HG03097 (cell line): Measurements from ENCODE around the gene ABHD12.
"Not testable (repeated sequence)": the region's sequence is repeated elsewhere in the genome, so short reads cannot be mapped to it uniquely, and the experiment has no call there.

Experiments
- ATAC-seq: cut with Tn5 transposase; IDR thresholded peaks from one replicate; pipeline ENCODE4 v1.9.1; 2021; ENCODE audit not compliant: unreplicated experiment, low FRiP score

The ABHD12 gene

DNA sequence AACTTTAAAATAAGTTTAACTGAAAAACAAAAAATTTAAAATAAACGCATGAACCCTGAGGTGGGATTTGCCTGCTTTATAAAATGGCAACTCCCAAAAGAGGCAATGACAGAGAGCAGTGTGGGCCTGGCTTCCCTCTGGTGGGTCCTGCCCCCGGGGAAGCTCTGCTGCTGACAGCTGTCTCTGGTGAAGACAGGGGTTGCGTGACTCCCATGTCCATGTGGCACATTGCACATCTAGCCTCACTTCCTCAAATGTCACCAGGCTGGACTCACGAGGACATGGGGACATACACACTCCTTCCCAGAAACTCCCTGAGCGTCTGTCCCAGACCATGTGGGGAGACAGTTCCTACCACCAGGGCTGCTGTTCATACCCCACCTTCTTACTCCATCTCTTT is 66.2 kb downstream of the ABHD12 start:
- ATAC-seq: no peak

DNA sequence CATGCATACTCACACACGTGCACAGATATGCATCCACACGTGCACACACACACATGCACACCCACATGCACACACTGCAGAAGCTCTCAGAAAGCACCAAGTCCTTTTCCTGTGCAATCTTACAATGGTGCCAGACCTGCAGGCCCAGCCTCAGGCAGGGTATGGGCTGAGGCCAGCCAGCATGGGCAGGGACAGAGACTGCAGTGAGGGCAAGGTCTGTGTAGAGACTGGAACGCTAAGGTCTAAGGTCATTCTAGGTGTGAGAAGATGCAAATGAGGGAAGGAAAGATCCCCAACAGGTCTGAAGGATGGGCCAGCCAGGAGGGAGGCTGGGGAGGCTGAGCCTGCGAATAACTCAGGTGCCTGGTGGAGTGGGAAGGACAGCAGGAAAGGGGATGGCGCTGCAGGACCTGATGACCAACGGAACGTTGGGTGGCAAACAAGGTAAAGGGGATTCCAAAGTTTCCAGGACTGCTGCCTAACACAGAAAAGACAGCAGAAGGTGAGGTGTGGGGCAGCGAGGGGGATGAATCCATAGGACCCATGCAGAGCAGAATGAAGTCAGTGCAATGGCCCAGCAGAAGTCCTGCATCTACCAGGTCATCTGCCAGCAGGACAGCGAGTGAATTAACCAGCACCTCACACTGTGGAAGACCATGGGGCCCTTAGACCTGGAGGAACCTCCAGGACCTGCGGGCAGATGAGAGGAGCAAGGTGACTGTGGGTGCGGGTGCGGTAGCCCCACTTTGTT is 67.0 kb downstream of the ABHD12 start:
- no peak for ATAC-seq

DNA sequence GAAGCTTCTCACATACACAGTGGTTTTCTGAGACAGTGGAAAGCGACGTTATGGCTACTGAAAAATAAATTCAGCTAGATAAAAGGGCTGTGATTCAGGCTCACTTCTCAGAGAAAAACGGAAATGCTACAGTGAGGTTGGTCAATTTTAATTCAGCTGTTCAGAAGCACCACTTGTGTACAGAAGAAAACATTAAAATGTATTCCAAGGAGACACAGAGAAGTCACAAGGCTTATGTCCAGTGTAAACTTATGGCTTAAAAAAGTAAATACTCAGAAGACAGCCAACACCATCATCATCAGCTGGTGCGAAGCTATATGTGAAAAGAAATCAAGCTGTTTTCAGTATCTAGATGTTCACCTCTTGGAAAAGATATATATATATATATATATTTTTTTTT is 68.6 kb downstream of the ABHD12 start:
- ATAC-seq: no peak

DNA sequence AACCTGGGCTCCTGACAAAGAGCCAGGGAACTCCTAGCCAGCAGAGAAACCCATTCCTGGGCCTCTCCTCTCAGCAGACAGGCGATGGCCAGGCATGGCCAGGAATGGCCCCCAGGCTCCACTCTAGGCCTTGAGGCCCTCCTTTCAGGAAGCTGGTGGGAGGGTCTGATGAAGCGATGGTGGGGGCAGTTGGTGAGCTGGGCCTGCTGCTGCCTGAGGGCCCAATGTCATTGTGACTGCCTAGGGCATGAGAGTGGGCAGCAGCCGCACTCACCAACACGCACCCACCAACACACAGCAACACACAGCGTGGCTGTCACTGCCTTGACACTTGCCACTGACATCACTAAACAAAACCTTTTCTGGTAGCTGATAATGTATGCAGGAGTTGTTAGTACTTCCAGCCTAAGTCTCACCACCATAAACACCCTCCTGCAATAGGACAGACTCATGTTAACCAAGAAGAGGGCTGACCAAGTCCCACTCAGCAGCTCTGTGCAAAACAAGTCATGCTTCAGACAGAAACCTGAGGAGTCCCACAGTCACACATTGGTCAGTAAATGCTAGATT is 69.3 kb downstream of the ABHD12 start:
- ATAC-seq: no peak

DNA sequence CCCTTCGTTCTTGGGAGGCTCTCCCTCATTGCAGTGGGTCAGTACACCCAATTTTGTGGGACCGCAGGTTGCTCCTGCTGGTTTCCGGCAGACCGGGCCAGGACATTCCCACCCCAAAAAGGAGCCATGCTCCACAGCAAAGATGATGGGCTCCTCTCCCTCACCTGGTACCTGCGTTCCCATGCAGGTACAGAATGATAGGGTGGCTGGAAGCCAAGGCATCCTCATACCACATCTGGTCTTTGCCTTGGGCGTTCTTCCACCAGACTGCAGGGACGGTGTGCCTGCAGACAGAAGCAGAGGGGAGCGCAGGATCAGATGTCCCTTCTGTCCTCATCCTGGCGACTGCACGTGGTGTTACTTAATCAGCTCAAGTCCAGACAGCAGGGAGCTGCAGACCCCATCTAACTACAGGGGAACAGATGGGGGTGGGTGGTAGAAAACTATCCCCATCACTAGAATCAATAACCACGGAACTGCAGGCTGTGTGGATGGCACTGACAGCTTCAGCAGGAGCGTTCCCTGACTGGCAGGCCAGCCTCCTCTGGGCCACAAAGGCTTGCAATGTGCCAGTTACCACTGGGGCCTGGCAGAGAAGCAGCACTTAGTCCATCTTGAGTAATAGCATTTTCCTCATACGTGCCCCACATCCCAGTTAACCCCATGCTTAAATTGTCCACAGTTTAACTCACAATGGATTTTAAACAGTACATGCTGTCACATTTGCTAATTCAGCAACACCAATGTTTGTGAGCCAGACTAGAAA is 70.4 kb downstream of the ABHD12 start:
- ATAC-seq: no peak

DNA sequence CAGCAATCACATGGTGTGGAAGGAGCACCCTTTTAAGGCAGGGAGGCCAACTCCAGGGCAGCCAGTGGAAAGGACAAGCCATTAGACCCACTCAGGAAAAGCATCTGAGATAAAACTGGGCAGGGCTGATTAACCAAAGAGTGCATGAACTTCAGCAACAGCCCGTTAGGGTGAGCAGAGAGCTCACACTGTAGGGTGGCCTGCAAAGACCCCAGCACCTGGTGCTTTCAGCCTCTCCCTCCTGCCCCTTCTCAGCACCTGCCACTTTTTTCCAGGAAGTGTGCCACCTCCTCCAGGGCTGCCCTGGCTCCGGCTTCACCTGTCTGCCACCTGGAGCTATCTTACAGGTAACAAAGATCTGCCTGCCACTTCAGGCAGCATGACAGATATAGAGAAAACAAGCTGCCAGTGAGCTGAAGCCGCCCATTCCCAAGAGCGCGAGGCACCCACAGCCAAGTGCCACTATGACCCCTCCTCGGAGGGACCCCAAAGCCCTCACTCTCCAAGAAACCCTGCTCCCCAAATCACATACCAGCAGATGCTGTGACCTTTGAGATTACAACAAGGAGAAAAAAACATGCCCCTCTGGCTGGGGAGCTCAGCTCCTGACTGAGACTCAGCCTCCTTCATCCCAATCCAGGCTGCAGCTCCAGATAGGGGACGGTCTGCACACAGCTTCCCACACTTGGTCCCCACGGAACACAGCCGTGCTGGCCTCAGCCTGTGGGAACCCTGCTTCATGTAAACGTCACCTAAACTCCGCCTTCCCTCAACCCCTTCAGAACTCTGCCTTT is 71.2 kb downstream of the ABHD12 start:
- no peak for ATAC-seq

DNA sequence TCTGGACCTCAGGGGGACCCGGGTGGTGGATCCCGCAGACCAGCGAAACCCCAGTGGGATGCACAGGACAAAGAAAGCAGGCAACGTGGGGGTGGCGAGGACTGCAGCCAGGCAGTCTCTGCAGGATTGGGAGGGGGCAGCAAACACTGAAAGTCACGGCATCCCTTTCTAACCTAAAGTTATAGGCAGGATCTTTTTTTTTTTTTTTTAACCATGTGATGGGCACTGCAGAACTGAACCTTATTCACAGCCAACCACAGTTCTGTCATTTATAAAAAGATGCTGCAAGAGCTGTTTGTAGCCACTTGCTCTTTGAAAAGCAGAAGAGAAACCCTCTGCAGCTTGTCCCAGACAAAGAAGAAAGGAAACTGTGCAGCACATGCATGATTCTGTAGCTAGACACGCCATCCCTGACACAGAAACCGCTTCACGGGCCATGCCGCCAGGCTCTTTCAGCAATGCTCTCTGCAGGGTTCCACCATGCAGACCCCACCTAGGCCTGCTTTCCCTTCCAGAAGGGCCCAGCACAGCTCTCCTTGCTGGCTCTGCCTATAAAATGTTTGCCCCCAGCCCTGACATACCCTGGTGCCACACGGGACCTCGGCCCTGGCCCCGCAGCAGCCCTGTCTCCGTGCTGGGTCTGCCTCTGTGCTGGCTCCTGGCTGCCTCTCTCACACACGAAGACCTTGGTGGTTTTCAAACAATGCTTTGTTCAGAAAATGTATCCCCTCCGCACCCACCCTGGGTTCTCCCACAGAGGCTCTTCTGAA is 72.0 kb downstream of the ABHD12 start:
- ATAC-seq: peak; percentile 84

DNA sequence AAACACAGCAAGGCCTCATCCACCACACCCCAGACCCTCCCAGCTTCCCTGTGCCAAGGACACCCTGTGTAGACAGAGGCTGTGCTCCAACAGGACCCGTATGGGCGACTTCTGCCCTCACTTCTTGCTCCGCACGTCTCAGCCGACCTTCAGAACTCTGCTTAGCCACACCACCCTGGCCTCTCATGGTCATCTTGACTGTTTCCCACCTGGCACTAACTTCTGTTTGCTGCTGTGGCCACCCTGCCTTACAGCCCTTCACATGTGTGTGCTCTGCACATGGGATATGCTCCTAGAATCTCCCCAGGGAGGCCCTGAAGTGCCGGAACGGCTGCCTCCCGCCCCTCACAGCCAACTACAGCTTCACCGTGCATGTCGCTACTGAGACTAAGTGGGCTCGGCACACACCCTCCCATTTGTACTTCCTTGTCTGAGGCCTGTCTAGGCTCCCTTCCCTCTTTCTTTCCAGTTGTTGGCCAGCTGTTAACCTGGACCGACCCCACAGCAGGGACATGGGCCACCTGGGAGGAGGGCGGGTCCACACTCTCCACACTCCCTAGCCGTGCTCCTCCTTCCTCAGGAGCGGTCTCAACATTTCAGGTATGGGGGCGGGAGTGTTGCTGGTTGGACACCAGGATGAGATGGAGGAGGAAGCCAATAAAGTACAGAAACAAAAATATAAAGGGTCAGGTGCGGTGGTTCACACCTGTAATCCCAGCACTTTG is 73.1 kb downstream of the ABHD12 start:
- no peak for ATAC-seq

DNA sequence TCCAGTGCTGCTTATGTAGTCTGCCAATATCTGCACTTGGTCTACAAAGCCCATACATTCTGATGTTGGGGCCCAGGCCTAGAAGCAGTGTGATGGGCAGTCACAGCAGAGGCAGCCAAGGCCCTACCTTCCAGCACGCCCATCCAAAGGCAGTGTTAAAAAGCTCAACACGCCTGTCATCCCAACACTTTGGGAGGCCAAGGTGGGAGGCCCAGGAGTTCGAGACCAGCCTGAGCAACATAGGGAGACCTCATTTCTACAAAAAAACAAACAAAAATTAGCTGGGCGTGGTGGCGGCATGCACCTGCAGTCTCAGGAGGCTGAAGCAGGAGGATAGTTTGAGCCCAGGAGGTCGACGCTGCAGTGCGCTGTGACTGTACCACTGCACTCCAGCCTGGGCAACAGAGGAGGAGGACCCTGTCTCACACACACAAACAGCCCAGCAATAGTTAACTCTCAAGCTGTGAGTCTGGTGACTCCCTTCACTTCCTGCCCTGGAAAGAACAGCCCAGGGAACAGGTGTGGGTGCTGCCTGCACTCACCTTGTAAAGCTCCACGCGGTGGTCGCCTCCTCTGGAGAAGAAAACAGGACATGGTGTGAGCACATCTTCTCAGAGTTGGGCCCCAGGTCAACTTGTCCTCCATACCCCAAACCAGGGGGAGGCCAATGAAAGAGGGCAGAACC is 74.0 kb downstream of the ABHD12 start:
- ATAC-seq: no peak

DNA sequence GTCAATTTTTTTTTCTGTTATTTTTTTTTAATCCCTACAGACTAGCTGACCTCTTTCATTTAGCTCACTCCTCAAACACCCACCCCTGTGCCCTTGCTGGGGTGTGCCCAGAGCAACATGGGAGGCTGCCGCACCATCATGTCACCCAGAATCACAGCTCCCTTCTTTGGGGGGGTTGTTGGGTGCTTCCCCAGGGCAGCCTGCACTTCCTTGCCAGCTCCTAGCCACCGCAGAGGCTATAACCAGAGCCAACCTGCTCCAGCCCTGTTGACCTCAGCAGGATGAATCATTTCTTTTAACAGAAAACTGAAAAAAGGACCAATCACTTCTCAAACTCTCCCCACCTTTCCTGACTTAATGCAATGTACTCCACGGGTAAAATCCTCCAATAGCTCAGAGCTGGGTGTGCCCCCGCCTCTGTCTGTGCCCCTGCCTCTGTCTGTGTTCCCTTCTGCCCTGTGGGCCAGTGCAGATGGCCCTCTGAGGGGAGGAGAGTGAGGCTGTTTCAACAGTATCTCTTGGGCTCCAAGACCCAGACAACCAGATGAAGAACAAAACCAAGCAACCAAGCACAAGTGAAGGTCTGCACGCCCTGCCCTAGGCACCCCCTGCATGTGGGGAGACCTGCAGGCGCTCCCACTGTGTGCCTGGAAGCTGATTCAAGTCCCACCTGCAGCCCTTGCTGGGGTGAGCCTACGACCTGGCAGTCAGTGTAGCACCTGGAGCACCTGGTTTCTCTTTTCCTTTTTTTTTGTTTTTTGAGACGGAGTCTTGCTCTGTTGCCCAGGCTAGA is 75.0 kb downstream of the ABHD12 start:
- ATAC-seq: no peak

DNA sequence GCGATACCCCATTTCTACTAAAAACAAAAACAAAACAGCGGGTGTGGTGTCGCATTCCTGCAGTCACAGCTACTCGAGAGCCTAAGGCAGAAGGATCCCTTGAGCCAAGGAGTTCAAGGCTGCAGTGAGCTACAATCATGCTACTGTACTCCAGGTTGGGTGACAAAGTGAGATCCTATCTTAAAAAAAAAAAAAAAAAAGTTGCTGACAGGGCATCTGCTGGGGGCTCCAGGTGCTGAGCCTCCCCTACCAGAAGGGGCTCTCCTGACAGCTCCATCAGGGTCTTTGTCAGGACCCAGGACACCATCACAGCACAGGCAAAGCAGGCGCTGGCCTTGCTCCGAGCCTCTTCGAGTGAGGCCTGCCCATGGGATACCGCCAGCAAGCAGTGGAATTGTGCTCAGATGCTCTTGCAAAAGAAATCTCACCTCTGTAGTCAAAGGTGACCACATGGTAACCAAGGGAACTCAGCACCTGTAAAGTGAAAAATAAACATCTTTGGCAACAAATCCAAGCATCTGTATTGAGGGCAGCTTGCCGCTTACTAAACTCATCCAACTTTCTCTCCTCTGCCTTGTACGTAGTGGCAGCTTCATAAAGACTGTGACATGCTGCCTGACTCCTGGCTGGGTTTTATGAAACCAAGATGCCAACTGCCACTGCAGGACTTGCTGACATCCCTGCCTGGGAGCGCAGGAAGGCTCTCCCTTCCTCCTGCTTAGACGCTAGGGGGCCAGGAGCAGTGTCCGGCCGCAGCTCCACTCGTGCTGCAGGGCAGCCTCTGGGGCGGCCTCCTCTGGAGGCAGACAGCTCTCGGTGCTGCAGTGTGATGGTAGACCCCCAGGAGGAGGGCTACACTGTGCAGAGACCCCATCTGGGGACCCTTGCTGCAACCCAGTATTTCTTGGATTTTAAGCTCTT is 75.9 kb downstream of the ABHD12 start:
- ATAC-seq: no peak

DNA sequence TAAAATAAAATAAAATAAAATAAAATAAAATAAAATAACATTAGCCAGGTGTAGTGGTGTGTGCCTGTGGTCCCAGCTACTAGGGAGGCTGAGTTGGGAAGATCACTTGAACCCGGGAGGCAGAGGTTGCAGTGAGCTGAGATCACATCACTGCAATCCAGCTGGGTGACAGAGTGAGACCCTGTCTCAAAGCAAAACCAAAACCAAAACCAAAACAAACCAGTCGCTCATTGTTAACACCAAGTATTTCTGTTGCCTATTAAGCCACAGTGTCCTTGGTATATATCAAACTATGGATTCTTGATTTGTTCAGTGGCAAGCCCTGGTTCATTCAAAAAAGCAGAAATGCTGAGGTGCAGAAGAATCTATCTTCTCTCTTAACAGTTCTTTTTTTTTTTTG is 77.0 kb downstream of the ABHD12 start:
- no peak for ATAC-seq

DNA sequence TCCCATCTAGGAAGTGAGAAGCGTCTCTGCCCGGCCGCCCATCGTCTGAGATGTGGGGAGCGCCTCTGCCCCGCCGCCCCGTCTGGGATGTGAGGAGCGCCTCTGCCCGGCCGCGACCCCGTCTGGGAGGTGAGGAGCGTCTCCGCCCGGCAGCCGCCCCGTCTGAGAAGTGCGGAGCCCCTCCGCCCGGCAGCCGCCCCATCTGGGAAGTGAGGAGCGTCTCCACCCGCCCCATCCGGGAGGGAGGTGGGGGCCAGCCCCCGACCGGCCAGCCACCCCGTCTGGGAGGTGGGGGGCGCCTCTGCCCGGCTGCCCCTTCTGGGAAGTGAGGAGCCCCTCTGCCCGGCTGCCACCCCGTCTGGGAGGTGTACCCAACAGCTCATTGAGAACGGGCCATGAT is 77.9 kb downstream of the ABHD12 start:
- not testable (repeated sequence) for ATAC-seq

DNA sequence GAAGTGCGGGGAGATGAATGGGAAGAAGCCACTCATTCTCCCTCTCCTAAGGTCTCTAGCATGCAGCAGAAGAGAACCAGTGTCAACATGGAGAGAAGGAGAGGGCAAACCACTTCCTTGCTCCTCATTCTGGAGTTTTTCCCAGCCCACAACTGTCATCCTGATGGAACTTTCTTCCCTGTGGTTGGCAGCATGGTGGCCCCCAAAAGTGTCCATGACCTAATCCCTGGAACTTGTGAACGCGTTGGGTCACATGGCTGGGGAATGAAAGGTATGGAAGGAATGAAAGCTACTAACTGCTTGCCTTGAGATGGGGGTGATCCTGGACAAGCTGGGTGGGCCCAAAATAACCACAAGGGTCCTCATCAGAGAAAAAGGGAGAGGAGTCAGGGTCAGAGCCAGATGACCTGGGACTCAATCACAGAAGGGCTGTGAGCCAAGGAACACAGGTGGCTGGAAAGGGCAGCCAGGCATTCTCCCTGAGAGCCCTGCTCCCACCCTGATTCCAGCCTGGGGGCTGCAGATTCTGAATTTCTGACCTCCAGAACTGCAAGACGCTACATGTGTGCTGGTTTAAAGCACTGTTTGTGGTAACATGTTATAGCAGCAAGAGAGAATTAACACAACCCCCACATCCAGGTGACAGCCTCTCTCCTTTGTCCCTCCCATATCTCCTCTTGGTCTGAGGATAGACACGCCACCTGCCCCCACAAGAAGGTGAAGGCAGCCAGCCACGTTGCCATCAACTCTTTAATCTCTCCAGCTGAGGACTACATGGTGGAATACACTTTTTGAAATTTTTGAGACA is 79.5 kb downstream of the ABHD12 start:
- ATAC-seq: no peak

DNA sequence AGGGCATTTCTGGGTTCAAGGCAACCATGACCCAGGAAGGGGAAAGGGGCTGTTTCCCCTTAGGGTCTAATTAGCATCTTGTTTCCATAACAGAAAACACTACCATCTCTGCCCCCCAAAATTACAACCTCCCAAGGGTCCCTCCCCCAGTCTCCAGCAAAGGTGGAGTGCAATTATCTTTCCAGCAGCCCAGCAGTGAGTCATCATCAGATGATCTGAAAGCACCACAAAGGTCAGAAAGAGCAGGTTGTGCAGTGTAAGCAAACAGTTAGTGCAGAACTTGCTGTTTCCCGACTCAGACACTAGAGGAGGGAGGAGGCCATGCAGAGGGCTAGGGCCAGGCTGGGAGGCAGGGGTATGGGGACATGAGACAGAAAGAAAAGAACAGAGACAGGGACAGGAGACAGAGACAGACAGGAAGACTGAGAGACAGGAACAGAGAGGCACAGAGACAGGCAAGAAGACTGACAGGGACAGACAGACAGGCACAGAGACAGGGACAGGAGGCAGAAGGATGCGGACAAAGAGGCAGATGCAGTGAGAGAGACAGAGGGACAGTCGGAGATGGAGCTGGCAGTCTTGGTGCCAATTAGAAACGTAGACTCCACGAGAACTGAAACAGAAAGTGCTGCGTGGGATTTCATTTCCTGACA is 80.2 kb downstream of the ABHD12 start:
- peak; percentile 85 for ATAC-seq
